GM13977 (cell line): ENCODE results near the gene ITIH3.

Source experiments
- DNase-seq: peaks from one replicate; pipeline ENCODE4 v3.0.0; 2012; ENCODE audit warnings: low spot score
- in situ Hi-C: fragments of 300-500 bp; cut with MboI; formaldehyde crosslinking; loops from one replicate; pipeline ENCODE4 v1.12.0; 2022; ENCODE audit warnings: low sequenced_read_pairs, low pct_unique_long_range_greater_than_20kb, mixed read lengths, inconsistent platforms; ENCODE audit not compliant: unreplicated experiment
- TF ChIP-seq, protein P1 (sequence below): IDR thresholded peaks from 2 replicates; pipeline ENCODE4 v1.5.1; 2012; ENCODE audit warnings: mild to moderate bottlenecking, control low read depth; ENCODE audit not compliant: insufficient read depth; ENCODE audit errors: extremely low read depth, missing control alignments

The ITIH3 gene

DNA sequence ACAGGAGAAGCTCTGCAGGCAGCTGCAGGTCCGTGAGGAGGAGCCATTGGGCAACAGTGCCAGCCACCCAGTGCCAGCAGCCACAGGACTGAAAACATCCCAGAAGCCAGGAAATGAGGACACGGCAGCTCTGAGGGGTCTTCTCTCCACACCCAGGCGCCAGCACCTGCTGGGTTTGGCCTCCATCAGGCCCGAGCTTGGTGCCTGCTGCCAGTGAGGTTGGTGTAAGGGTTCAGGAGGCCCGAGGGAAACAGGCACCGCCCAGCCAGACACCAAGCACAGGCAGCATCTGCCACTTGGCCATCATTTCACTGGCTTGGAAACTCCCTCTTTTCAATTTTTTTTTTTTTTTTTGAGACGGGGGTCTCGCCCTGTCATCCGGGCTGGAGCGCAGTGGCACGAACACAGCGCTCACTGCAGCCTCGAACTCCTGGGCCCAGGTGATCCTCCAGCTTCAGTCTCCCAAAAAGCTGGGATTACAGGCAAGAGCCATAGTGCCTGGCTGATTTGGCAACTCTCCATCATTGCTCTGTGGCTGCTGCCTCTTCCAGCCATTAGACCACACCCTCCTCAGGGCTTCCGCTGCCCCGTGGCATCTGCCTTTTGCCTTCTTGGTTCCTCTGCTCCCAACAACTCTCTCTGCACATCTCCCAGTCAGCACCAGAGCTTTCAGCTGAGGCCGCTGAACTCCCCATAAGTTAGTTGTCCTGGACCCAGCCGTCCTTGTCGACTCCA lies 1.5 kb upstream of the ITIH3 start:
- TF ChIP-seq, protein P1, sequence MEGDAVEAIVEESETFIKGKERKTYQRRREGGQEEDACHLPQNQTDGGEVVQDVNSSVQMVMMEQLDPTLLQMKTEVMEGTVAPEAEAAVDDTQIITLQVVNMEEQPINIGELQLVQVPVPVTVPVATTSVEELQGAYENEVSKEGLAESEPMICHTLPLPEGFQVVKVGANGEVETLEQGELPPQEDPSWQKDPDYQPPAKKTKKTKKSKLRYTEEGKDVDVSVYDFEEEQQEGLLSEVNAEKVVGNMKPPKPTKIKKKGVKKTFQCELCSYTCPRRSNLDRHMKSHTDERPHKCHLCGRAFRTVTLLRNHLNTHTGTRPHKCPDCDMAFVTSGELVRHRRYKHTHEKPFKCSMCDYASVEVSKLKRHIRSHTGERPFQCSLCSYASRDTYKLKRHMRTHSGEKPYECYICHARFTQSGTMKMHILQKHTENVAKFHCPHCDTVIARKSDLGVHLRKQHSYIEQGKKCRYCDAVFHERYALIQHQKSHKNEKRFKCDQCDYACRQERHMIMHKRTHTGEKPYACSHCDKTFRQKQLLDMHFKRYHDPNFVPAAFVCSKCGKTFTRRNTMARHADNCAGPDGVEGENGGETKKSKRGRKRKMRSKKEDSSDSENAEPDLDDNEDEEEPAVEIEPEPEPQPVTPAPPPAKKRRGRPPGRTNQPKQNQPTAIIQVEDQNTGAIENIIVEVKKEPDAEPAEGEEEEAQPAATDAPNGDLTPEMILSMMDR: no peak
- DNase-seq: no peak

DNA sequence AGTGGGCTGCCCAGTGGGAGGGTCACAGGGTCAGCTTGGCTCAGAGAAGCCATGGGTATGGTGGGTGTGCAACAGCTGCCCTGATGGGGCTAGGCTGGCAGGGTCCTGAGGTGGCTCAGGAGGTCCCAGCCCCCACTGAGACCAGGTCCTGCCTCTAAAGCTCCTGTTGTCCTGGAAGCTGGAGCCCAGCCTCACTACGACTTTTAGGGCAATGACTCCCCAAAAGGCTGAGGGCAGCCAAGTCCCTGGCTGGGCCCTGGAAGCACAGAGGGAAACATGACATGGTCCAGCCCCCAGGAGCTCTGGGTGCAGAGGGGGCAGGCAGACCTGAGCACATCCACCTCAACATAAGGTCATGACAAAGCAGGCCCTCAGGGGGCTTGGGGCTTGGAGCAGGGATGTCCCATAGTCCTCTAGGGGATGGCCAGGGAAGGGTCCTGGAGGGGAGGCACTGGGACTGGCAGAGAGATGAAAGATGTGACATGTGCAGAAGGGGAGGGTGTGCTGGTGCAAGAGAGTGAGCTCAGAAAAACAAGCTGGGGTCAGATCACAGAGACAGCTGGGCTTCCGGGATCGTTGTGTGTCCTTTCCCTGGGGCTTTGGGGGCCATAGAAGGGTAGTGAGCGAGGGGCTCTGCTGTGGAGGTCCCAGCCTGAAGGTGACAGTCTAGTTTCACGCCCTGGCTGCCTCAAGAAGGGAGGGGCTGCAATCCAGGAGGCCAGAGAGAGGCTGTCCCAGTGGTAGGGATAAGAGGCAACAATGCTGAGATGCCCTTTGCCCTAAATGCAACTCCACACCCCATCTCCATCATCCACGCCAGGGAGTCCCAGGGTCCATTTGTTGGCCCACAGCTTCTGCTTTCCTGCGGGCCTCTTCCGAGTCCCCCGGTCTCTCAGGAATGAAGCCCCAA lies 639 bp upstream of the ITIH3 start:
- TF ChIP-seq, protein P1: no peak
- no peak for DNase-seq
- in situ Hi-C loops: no loop called here

More for the DNA sequence above, 1.5 kb upstream of the ITIH3 start:
- in situ Hi-C loops: no loop called here

DNA sequence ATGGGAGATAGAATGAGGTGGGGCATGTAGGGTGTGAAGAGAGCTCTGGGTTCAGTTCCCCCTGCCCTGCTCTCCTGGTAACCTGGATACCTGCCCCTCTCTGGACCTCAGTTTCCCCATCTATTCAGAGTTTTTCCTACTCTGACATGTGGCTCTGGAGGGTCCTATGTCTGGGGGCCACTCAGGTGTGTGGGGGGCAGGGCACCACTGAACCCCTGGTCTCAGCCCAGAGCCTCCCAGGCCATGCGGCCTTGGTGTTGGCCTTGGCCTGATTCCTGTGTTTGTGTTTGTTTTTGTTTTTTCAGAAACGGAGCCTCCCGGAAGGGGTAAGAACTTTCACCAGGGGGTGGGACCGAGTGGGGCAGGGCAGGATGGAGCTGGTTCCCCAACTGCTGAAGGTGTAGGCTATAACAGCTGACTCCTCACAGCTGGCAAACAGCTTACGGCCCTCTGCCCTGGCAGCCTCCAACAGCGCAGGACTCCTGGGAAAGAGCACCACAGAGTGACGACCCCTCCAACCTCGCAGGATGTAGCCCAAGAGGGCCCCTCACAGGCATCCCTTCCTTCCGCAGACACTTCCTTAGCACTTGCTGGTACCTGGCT lies 803 bp downstream of the ITIH3 start:
- no peak for DNase-seq
- in situ Hi-C loops: no loop called here
- TF ChIP-seq, protein P1: no peak

DNA sequence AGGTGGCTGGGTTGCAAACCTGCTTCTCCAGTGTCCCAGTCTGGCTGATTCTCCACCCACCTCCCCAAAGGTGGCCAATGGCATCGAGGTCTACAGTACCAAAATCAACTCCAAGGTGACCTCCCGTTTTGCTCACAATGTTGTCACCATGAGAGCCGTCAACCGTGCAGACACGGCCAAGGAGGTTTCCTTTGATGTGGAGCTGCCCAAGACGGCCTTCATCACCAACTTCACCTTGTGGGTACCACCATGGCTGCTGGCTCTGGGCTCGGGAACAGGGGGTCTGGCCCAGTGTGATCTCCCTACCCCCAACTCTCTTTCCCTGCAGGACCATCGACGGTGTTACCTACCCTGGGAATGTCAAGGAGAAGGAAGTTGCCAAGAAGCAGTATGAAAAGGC lies 1.8 kb downstream of the ITIH3 start:
- TF ChIP-seq, protein P1: no peak
- in situ Hi-C loops: no loop called here

DNA sequence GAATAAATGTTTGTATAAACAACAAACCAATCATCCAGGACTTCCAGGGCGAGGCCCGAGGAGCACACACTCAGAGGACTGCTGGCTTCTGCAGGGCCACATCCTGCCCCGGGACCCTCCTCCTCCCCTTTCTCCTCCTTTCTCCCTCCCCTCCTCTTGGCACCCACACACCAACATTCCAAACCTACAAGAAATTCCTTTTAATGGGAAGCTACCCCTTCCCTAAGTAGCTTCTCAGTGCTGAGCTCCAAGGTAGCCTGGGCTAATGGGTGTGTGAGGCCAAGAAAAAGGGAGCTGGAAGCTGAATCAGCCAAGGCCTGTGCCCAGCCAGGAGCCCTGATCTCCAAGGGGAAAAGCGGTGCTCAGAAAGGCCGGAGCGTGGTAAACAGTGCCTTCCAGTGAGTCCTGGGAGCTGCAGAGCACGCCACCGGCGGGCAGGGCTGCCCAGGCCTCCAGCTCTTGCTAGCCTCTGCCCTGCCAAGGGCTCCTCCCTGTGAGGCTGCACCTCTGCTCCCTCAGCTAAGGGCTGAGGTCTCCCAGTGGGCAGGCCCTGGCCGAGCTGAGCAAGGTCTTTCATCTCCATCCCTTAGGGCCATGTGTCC lies 3.9 kb downstream of the ITIH3 start:
- TF ChIP-seq, protein P1: no peak

More for the DNA sequence above, 1.8 kb downstream of the ITIH3 start:
- no peak for DNase-seq

DNA sequence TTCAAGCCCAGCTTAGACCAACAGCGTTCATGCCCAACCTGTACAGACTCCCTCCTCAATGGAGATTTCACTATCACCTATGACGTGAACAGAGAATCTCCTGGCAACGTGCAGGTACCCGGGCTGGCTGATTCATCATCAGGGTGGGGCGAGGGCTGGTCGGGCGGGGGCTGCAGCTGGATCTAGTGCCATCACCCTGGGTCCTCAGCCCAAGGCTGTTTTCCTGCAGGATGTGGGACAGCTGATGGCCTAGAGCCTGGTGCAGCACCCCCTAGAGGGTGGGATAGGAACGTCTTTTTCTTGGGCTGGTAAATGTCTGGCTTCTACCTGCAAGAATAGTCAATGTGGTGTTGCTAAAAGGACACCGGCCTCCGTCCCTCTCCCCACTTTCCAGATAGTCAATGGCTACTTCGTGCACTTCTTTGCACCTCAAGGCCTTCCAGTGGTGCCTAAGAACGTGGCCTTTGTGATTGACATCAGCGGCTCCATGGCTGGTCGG lies 4.4 kb downstream of the ITIH3 start:
- in situ Hi-C loops: no loop called here
- DNase-seq: peak; percentile 75
- TF ChIP-seq, protein P1: peak; percentile 68

More for the DNA sequence above, 3.9 kb downstream of the ITIH3 start:
- no peak for DNase-seq
- in situ Hi-C loops: no loop called here
